GM21717 (cell line): ENCODE data around the gene FAM53B.

ENCODE experiments used
- ATAC-seq: cut with Tn5 transposase; IDR thresholded peaks from one replicate; pipeline ENCODE4 v1.9.1; 2021; ENCODE audit warnings: mild to moderate bottlenecking, moderate library complexity; ENCODE audit not compliant: unreplicated experiment

FAM53B gene

GRCh38 chr10:124742413-124743190, 1.6 kb downstream of the FAM53B start:
- no peak for ATAC-seq

- ATAC-seq: no peak
These were observed 2.2 kb downstream of the FAM53B start for GRCh38 chr10:124741922-124742412.

GRCh38 chr10:124741281-124741921, 2.8 kb downstream of the FAM53B start:
- peak; percentile 41 for ATAC-seq

- ATAC-seq: peak; percentile 18
These were observed 3.6 kb downstream of the FAM53B start for GRCh38 chr10:124740369-124741280.

GRCh38 chr10:124739986-124740368, 4.2 kb downstream of the FAM53B start:
- ATAC-seq: no peak

- no peak for ATAC-seq
These were observed 4.9 kb downstream of the FAM53B start for GRCh38 chr10:124739119-124739921.

- ATAC-seq: no peak
These were observed 5.7 kb downstream of the FAM53B start for GRCh38 chr10:124738441-124738840.

GRCh38 chr10:124737708-124738107, 6.5 kb downstream of the FAM53B start:
- ATAC-seq: no peak

- ATAC-seq: no peak
These were observed 7.0 kb downstream of the FAM53B start for GRCh38 chr10:124737221-124737620.

- ATAC-seq: no peak
These were observed 7.6 kb downstream of the FAM53B start for GRCh38 chr10:124736491-124737136.

GRCh38 chr10:124735491-124736286, 8.5 kb downstream of the FAM53B start:
- ATAC-seq: no peak

- no peak for ATAC-seq
These were observed 9.6 kb downstream of the FAM53B start for GRCh38 chr10:124734311-124735166.

GRCh38 chr10:124733571-124734245, 10.5 kb downstream of the FAM53B start:
- ATAC-seq: no peak

- peak; percentile 70 for ATAC-seq
These were observed 11.1 kb downstream of the FAM53B start for GRCh38 chr10:124732931-124733570.

- no peak for ATAC-seq
These were observed 12.6 kb downstream of the FAM53B start for GRCh38 chr10:124731551-124731950.

- ATAC-seq: no peak
These were observed 13.4 kb downstream of the FAM53B start for GRCh38 chr10:124730790-124731189.
